ENCODE data around the gene SLC39A2. TPM values are rescaled to one million over a fixed set of nuclear protein-coding genes. Genes with fewer than 3 reads are reported as not detected.

The SLC39A2 gene
- total and polyA plus RNA-seq, 2 experiments from 2014 or later = not detected

GRCh38 chr14:21032326-21033132 lies 33.4 kb downstream of the SLC39A2 start:
- no peaks in the 10 kb centered on the region for H3K4me1 ChIP-seq (ENCODE audit: insufficient read depth)
- Mint-ChIP-seq H3K27ac (no peak overlapping the region), H3K27me3 (ENCODE audit: insufficient read depth, low read depth, poor library complexity) (peaks cover 11% of the 10 kb centered on the region), H3K9me3 (no peaks in the 10 kb centered on the region), H3K36me3 (ENCODE audit: low read depth) (no peaks in the 10 kb centered on the region), H3K4me3 (no peak overlapping the region; the same call in 2 of the 3 replicates), H3K4me1 (peaks cover under 1% of the 10 kb centered on the region; the same call in 2 of the 3 replicates)
- ATAC-seq = no peak
- H3K9me2 ChIP-seq (ENCODE audit: insufficient read depth) = peaks cover 6% of the 10 kb centered on the region; the same call in 1 of the 2 replicates
- no peak overlapping the region for H3K27ac ChIP-seq (ENCODE audit: low read depth)
- no peaks in the 10 kb centered on the region for H3K79me2 ChIP-seq (replicated peaks; ENCODE audit: insufficient read depth)
- no peak overlapping the region for H3K4me3 ChIP-seq
- H3K4me2 ChIP-seq = no peak overlapping the region
- H3F3A ChIP-seq (replicated peaks; ENCODE audit: low read depth) = no peaks in the 10 kb centered on the region
- no peaks in the 10 kb centered on the region for H3K27me3 ChIP-seq (ENCODE audit: insufficient read depth)
- TF ChIP-seq ZNF462 (CRISPR knock-in tag; IDR thresholded peaks at IDR 0.05) = no peak
- TF ChIP-seq CTCF (conservative IDR thresholded peaks at IDR 0.05; ENCODE audit: low read depth in 2 of 2) = no peak
- TF ChIP-seq EZH2phosphoT487 (IDR thresholded peaks at IDR 0.05; ENCODE audit: unreplicated experiment) = no peak
- no peak for TF ChIP-seq NANOG (IDR thresholded peaks at IDR 0.05; ENCODE audit: borderline replicate concordance)
- no peak for TF ChIP-seq ETS1 (IDR thresholded peaks at IDR 0.05)
- H3K36me3 ChIP-seq (ENCODE audit: insufficient read depth) = no peaks in the 10 kb centered on the region
- H2AFZ ChIP-seq = no peak overlapping the region
- no peaks in the 10 kb centered on the region for H4K20me1 ChIP-seq (replicated peaks; ENCODE audit: insufficient read depth)
- DNase-seq (ENCODE audit: low spot score) = no peak
